ENCODE results near the gene PCCA. TPM values are rescaled to one million over a fixed set of nuclear protein-coding genes. Genes with fewer than 3 reads are reported as not detected.
A peak's percentile ranks its signal among the peaks of the same experiment; 100 is the strongest.
"Not testable (repeated sequence)": the region's sequence is repeated elsewhere in the genome, so short reads cannot be mapped to it uniquely, and the experiment has no call there.

PCCA gene
- total RNA-seq, 1 experiment from 2014 or later = 28.3 TPM

- Histone ChIP-seq H3K4me1 (replicated peaks) (no peaks in the 10 kb centered on the region), H3K4me3 (no peak overlapping the region), H3K27me3 (replicated peaks) (no peaks in the 10 kb centered on the region)
Observed at GRCh38 chr13:100561158-100561499, 472.2 kb downstream of the PCCA start.

GRCh38 chr13:100561599-100562204, 472.8 kb downstream of the PCCA start:
- H3K27me3 ChIP-seq (replicated peaks) = no peaks in the 10 kb centered on the region
- no peak overlapping the region for H3K27ac ChIP-seq
- no peaks in the 10 kb centered on the region for H3K9me3 ChIP-seq (replicated peaks)
- no peaks in the 10 kb centered on the region for H3K4me1 ChIP-seq (replicated peaks)
- DNase-seq (ENCODE audit: low read depth in 1 of 2, low spot score in 2 of 2) = no peak
- no peak overlapping the region for H3K4me3 ChIP-seq
- H3K36me3 ChIP-seq = no peaks in the 10 kb centered on the region

More at GRCh38 chr13:100561158-100561499, 472.2 kb downstream of the PCCA start:
- DNase-seq (ENCODE audit: low read depth in 1 of 2, low spot score in 2 of 2) = no peak
- no peaks in the 10 kb centered on the region for H3K36me3 ChIP-seq
- no peak overlapping the region for H3K27ac ChIP-seq
- H3K9me3 ChIP-seq (replicated peaks) = no peaks in the 10 kb centered on the region

- Histone ChIP-seq H3K9me3 (replicated peaks) (no peaks in the 10 kb centered on the region), H3K4me1 (replicated peaks) (no peaks in the 10 kb centered on the region), H3K27me3 (replicated peaks) (no peaks in the 10 kb centered on the region), H3K27ac (no peak overlapping the region), H3K36me3 (no peaks in the 10 kb centered on the region), H3K4me3 (no peak overlapping the region)
- DNase-seq (ENCODE audit: low read depth in 1 of 2, low spot score in 2 of 2) = no peak
Observed at GRCh38 chr13:100563779-100564178, 474.9 kb downstream of the PCCA start.

GRCh38 chr13:100564444-100565223, 475.7 kb downstream of the PCCA start:
- no peaks in the 10 kb centered on the region for H3K4me1 ChIP-seq (replicated peaks)
- no peaks in the 10 kb centered on the region for H3K9me3 ChIP-seq (replicated peaks)
- H3K36me3 ChIP-seq = no peaks in the 10 kb centered on the region
- H3K27ac ChIP-seq = no peak overlapping the region
- no peaks in the 10 kb centered on the region for H3K27me3 ChIP-seq (replicated peaks)
- DNase-seq (ENCODE audit: low read depth in 1 of 2, low spot score in 2 of 2) = no peak
- no peak overlapping the region for H3K4me3 ChIP-seq

- H3K9me3 ChIP-seq (replicated peaks) = no peaks in the 10 kb centered on the region
- no peaks in the 10 kb centered on the region for H3K4me1 ChIP-seq (replicated peaks)
- H3K4me3 ChIP-seq = no peak overlapping the region
- DNase-seq (ENCODE audit: low read depth in 1 of 2, low spot score in 2 of 2) = no peak
- H3K27ac ChIP-seq = no peak overlapping the region
- no peaks in the 10 kb centered on the region for H3K36me3 ChIP-seq
- no peaks in the 10 kb centered on the region for H3K27me3 ChIP-seq (replicated peaks)
Observed at GRCh38 chr13:100565286-100565685, 476.4 kb downstream of the PCCA start.

- no peak for DNase-seq (ENCODE audit: low read depth in 1 of 2, low spot score in 2 of 2)
- no peaks in the 10 kb centered on the region for H3K4me1 ChIP-seq (replicated peaks)
- no peaks in the 10 kb centered on the region for H3K9me3 ChIP-seq (replicated peaks)
- no peaks in the 10 kb centered on the region for H3K36me3 ChIP-seq
- H3K4me3 ChIP-seq = no peak overlapping the region
- H3K27ac ChIP-seq = no peak overlapping the region
- no peaks in the 10 kb centered on the region for H3K27me3 ChIP-seq (replicated peaks)
Observed at GRCh38 chr13:100566543-100566942, 477.6 kb downstream of the PCCA start.

- no peaks in the 10 kb centered on the region for H3K4me1 ChIP-seq (replicated peaks)
- peak; percentile 50 to 70 for DNase-seq (ENCODE audit: low read depth in 1 of 2, low spot score in 2 of 2)
- H3K9me3 ChIP-seq (replicated peaks) = no peaks in the 10 kb centered on the region
- H3K4me3 ChIP-seq = no peak overlapping the region
- H3K27ac ChIP-seq = no peak overlapping the region
- H3K27me3 ChIP-seq (replicated peaks) = no peaks in the 10 kb centered on the region
- H3K36me3 ChIP-seq = no peaks in the 10 kb centered on the region
Observed at GRCh38 chr13:100573121-100573520, 484.2 kb downstream of the PCCA start.

DNA sequence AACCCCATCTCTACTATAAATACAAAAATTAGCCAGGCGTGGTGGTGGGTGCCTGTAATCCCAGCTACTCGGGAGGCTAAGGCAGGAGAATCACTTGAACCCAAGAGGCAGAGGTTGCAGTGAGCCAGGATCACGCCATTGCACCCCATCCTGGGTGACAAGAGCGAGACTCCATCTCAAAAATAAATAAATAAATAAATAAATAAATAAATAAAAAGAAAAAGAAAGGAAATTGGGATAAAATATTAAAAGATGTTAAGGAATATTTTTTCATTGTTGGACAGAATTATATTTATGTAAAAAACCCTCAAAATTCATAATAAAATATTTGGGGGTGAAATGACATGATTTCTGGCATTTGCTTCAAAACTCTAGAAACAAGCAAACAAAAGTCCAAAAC, 488.3 kb downstream of the PCCA start:
- not testable (repeated sequence) for H3K27me3 ChIP-seq (replicated peaks); DNase-seq (ENCODE audit: low read depth in 1 of 2, low spot score in 2 of 2); H3K4me3 ChIP-seq; H3K36me3 ChIP-seq; H3K4me1 ChIP-seq (replicated peaks); H3K9me3 ChIP-seq (replicated peaks); H3K27ac ChIP-seq

Other genes starting within 250 kb of the PCCA start
- not detected in 2 replicates for gene ZIC5, start 117.3 kb upstream of the PCCA start, total RNA-seq (2014; rRNA removed; shearing (Covaris generic))
- gene ZIC2, start 107.3 kb upstream of the PCCA start, total RNA-seq (2014; rRNA removed; shearing (Covaris generic)) = 0.32 TPM in 1 of 2 replicates, not detected in the other